GM19023 (cell line): ENCODE data around the gene EHBP1L1.

Source experiments
- ATAC-seq: cut with Tn5 transposase; IDR thresholded peaks from one replicate; pipeline ENCODE4 v1.9.1; 2021; ENCODE audit warnings: mild to moderate bottlenecking, moderate library complexity; ENCODE audit not compliant: unreplicated experiment

EHBP1L1 gene

GRCh38 chr11:65576867-65577755, 1.3 kb downstream of the EHBP1L1 start:
- no peak for ATAC-seq

GRCh38 chr11:65577756-65578109, 1.9 kb downstream of the EHBP1L1 start:
- no peak for ATAC-seq

- ATAC-seq, result no peak
Measured at GRCh38 chr11:65578134-65578533, 2.3 kb downstream of the EHBP1L1 start.

GRCh38 chr11:65578667-65579066, 2.8 kb downstream of the EHBP1L1 start:
- ATAC-seq, result no peak

- no peak for ATAC-seq
Measured at GRCh38 chr11:65579291-65579690, 3.4 kb downstream of the EHBP1L1 start.

GRCh38 chr11:65580031-65580692, 4.3 kb downstream of the EHBP1L1 start:
- ATAC-seq, result no peak

- ATAC-seq, result no peak
Measured at GRCh38 chr11:65580756-65581155, 4.9 kb downstream of the EHBP1L1 start.

- no peak for ATAC-seq
Measured at GRCh38 chr11:65581928-65582327, 6.1 kb downstream of the EHBP1L1 start.

GRCh38 chr11:65583589-65583988, 7.7 kb downstream of the EHBP1L1 start:
- ATAC-seq, result no peak

- no peak for ATAC-seq
Measured at GRCh38 chr11:65584106-65584505, 8.3 kb downstream of the EHBP1L1 start.

GRCh38 chr11:65584723-65585171, 8.9 kb downstream of the EHBP1L1 start:
- ATAC-seq, result no peak

GRCh38 chr11:65585396-65586246, 9.8 kb downstream of the EHBP1L1 start:
- no peak for ATAC-seq

GRCh38 chr11:65586247-65586630, 10.4 kb downstream of the EHBP1L1 start:
- ATAC-seq, result no peak

- no peak for ATAC-seq
Measured at GRCh38 chr11:65586676-65587075, 10.8 kb downstream of the EHBP1L1 start.

GRCh38 chr11:65588199-65589054, 12.6 kb downstream of the EHBP1L1 start:
- ATAC-seq, result peak; percentile 72

- no peak for ATAC-seq
Measured at GRCh38 chr11:65589444-65590239, 13.8 kb downstream of the EHBP1L1 start.

- no peak for ATAC-seq
Measured at GRCh38 chr11:65590240-65590738, 14.4 kb downstream of the EHBP1L1 start.

GRCh38 chr11:65591939-65592857, 16.3 kb downstream of the EHBP1L1 start:
- no peak for ATAC-seq
